RKO (cell line): ENCODE data around the gene MBD5.

Experiments
- DNase-seq: peaks from one replicate; pipeline ENCODE4 v3.0.0-alpha.2; 2016; ENCODE audit warnings: low spot score

The MBD5 gene

GRCh38 chr2:148483665-148484064 lies 462.8 kb downstream of the MBD5 start:
- no peak for DNase-seq

- no peak for DNase-seq
These were observed 463.2 kb downstream of the MBD5 start for GRCh38 chr2:148484066-148484465.

- no peak for DNase-seq
These were observed 465.8 kb downstream of the MBD5 start for GRCh38 chr2:148486655-148487054.

GRCh38 chr2:148487439-148487838 lies 466.5 kb downstream of the MBD5 start:
- DNase-seq: no peak

- DNase-seq: no peak
These were observed 470.0 kb downstream of the MBD5 start for GRCh38 chr2:148490840-148491439.

DNA sequence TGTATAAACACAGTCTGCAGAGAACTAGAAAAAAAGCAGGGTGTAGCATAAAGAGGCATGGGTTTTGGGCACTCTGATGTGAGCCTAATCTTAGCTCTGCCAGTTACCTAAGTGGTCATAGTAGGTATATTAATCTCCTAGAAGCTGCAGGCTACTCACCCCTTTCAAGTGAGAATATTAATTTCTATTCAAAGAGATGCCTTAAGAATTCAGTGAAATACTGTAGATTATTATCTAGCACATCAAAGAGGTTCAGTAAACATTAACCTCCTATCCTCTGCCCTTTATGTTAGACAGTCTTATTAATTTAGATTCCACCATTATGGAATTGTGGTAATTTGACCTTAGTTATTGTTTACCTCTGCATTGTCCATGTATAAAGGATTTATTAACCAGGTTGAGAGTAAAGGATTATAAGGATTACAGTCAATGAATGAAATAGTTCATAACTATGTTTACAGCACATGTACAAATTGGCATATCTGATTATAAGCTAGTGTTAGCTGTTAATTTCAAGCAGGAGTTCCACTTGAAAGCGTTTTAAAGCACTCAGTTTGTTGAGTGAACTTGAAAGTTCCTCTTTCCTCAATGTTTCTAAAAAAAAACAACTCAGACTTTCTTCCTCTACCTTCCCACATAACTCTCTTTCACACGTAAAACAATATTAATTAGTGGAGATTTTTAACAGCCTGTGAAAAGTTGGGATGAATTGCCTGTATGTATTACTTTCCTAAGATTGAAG lies 473.1 kb downstream of the MBD5 start:
- no peak for DNase-seq

DNA sequence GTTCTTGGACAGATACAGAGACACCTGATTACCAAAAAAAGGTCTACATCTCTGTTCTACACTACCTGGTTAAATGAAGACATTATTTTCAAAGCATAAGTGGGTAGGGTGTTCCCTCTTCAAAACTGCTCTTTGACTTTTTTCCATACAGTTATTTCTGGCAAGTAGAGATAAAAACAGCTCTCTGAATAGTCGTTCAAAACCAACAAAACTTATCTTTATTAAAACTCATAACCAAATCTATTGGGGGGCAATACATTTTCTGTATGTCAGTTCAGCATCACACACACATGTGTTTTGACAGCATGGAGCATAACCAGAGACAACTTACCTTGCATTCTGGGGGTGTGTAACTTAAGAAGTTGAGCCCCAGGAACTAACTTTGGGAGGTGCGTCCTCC lies 474.7 kb downstream of the MBD5 start:
- DNase-seq: no peak

DNA sequence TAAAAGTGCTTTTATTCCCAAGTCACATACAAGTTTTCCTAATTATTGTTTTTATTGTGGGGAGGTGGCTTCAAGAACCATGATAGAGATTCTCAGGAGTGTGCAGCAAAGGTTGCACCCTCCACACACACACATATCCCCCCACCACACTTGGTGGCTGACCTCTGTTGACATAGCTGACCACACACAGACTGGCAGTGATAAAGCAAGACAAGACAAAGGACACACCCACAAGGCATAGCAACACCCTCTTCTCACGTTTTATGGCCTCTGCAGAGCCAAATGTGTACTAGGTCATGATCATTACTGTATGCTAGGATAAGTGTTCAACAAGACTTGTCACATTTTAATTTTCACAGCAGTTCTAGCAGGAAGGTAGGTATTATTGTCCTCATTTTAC lies 480.7 kb downstream of the MBD5 start:
- DNase-seq: no peak

GRCh38 chr2:148503516-148503915 lies 482.6 kb downstream of the MBD5 start:
- DNase-seq: no peak

DNA sequence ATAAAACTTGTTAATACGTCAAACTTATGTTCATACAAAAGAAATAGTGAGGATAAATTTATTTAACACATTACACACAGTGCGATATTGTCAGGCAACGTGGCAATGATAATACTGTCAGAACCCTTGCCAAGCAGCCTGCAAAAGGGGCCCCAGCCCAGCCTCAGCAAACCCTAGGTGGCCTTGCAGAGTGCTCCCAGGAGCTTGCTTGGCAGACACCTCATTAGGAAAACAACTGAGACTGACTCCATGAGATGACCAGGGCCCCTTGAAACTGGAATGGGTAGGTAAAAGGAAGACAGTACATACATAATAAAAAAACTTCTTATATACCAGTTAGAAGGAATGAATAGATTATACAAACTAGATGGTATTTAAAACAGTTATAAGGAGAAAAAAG lies 487.1 kb downstream of the MBD5 start:
- DNase-seq: no peak

DNA sequence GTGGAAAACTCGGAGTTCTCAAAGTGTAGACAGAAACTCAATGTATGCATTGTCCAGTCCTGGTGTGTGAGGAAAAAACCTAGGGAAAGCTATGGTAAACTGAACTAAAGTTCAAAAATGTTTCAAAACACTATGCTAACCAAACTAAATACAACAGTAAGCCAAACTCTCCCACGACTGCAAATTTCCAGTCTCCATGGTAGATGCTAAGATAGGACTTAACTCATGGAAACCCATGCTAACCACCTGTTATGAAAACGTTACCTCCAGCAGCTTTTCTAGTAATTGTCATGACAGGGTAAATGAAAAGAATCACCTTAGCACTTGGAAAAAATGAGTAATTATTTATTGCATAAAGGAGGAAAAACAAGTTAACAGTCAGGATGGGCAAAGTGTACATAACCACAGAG lies 488.0 kb downstream of the MBD5 start:
- DNase-seq: no peak

GRCh38 chr2:148509288-148509902 lies 488.5 kb downstream of the MBD5 start:
- DNase-seq: peak; percentile 91

DNA sequence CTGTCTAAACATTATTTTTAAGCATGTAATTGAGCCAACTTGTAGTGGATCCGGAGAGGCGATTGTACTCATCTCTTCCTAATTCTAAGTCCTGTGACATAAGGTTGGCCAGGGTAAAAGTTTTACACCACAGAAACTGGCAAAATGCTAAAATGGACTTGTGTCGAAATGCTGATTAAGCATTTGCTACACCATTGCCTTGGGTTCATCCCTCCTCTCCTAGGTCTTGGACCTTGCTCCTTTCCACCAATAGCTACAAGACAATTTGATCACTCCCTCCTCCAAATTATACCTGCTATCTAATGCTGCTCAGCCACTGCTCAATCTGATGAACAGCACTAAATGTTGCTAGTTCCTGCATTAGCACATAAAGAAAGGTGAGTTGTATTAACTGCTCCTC lies 491.0 kb downstream of the MBD5 start:
- no peak for DNase-seq

DNA sequence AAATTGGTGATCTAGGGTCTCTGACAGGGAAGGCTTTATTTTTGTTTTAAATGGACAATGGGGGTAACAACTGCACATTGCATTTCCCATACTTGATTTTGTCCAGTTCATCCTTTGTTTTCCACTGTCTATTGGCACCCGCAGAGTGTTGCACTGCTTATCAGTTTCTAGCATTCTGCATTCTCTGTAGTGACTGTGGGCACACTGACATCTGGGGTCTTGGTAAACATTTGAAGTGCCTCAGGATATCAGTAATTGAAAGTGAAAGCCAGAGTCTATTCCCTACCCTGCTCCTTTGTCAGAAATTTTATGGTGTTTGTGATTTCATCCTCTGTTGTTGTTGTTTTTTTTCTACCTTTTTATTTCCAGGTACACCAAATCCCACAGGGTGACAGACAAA lies 491.6 kb downstream of the MBD5 start:
- DNase-seq: no peak

- DNase-seq: no peak
These were observed 492.5 kb downstream of the MBD5 start for GRCh38 chr2:148513427-148513826.

- no peak for DNase-seq
These were observed 494.2 kb downstream of the MBD5 start for GRCh38 chr2:148515120-148515519.

DNA sequence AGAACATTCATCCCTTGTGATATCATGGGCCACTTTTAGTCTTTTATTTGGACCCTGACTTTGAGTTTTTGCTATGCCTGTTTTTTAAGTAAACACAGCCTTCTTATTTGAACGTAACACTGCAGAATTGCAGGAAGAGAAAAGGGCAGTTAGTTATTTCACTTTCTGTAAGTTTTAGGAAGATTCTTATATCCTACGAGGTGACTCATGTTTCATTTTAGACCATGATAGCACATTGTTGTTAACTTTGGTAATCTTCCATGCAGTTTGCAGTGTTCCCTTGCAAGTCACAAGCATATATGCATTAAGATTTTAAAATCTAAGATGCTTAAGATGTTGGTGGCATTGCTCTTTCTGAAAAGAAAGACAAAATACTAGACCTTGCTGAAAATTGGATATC lies 495.1 kb downstream of the MBD5 start:
- DNase-seq: no peak

DNA sequence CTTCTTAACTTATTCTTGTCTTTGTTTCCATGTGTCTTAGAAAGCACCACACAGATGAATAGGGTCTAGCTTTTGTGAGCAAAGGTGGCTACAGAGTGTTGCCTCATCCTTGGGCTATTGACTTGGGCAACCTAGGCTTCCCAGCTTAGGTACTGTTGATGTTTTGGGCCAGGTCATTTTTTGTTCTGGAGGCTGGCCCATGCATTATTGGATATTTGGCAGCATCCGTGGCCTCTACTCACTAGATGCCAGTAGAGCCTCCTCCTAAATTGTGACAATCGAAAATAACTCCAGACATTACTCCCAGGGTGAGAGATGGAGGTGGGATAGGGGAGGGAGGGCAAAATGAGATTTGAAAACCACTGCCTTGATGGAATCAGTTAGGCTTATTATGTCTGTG lies 496.4 kb downstream of the MBD5 start:
- no peak for DNase-seq

- no peak for DNase-seq
These were observed 496.9 kb downstream of the MBD5 start for GRCh38 chr2:148517822-148518221.

DNA sequence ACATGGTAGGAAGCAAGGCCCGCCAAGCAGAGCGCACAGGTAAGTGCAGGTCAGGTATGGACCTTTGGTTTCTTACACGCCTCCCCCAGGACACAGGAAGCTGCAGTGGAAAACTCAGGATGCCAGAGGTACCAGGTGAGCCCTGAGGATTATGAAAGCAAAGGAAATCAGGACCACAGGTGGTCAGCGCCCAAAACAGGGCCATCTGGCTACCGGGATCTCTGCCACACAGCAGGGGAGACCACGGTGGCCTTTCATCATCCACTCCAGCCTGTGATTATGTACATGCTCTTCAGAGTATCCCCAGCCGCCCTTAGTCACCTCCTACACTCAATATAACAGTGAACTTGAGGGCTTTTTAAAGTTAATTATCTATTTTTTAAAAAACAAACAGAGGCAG lies 498.1 kb downstream of the MBD5 start:
- no peak for DNase-seq

- DNase-seq: no peak
These were observed 500.3 kb downstream of the MBD5 start for GRCh38 chr2:148521181-148521580.

- DNase-seq: no peak
These were observed 502.4 kb downstream of the MBD5 start for GRCh38 chr2:148523315-148523714.

DNA sequence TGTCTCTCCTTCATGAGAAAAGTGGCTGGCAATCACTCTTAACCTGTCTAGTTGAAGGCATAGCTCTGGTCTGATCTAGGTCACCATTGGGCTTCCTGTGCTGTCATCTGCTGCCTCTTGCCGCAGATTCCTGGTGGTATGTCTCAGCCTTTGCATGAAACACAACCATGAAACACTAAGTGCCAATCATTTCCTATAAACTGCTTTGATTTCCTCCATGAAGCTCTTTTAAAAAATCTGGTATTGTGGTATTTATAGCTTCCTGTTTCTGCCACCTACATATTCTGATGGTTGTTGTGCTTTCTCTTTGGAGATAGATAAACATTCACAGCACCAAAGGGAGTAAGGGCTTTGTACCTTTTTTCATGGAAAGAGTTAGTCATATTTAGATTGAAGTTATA lies 503.6 kb downstream of the MBD5 start:
- DNase-seq: no peak

DNA sequence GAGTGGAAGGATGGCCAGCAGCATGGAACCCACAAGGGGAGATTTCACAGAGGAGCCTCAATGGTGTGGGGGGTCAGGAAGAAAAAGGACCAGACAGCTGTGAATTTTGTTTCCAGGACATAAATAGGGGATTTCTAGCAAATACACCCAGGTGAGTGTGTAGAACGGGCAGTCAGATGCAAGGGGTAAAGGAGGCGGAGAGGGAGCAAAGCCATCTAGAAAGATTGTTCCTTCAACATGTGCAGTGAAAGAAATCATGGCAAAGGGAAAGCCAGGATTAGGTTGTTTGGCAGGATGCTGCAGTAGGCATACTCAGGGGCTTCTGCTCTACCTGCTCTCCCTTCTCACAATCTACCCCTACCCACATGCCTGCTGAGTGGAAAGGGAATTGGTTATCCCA lies 504.2 kb downstream of the MBD5 start:
- DNase-seq: no peak
